HG02938 (cell line): ENCODE data around the gene CBLN3.
A peak's percentile ranks its signal among the peaks of the same experiment; 100 is the strongest.

Experiments
- ATAC-seq: cut with Tn5 transposase; IDR thresholded peaks from one replicate; pipeline ENCODE4 v1.9.1; 2021; ENCODE audit warnings: mild to moderate bottlenecking, moderate library complexity; ENCODE audit not compliant: unreplicated experiment

Gene CBLN3

GRCh38 chr14:24439830-24440605 lies 10.6 kb upstream of the CBLN3 start:
- ATAC-seq: no peak

GRCh38 chr14:24439257-24439656 lies 9.8 kb upstream of the CBLN3 start:
- no peak for ATAC-seq

GRCh38 chr14:24438223-24439097 lies 9.0 kb upstream of the CBLN3 start:
- no peak for ATAC-seq

- ATAC-seq: no peak
Observed at GRCh38 chr14:24437736-24438067, 8.2 kb upstream of the CBLN3 start.

GRCh38 chr14:24437020-24437735 lies 7.7 kb upstream of the CBLN3 start:
- ATAC-seq: no peak

- no peak for ATAC-seq
Observed at GRCh38 chr14:24436355-24437019, 7.0 kb upstream of the CBLN3 start.

- no peak for ATAC-seq
Observed at GRCh38 chr14:24435998-24436354, 6.5 kb upstream of the CBLN3 start.

- no peak for ATAC-seq
Observed at GRCh38 chr14:24435192-24435810, 5.8 kb upstream of the CBLN3 start.

GRCh38 chr14:24434676-24435075 lies 5.2 kb upstream of the CBLN3 start:
- no peak for ATAC-seq

- ATAC-seq: no peak
Observed at GRCh38 chr14:24434036-24434435, 4.6 kb upstream of the CBLN3 start.

GRCh38 chr14:24432259-24433131 lies 3.0 kb upstream of the CBLN3 start:
- ATAC-seq: no peak

- ATAC-seq: peak; percentile 43
Observed at GRCh38 chr14:24431569-24432258, 2.2 kb upstream of the CBLN3 start.

GRCh38 chr14:24430682-24431568 lies 1.5 kb upstream of the CBLN3 start:
- peak; percentile 33 for ATAC-seq

- ATAC-seq: peak; percentile 46
Observed at GRCh38 chr14:24430143-24430681, 744 bp upstream of the CBLN3 start.

- ATAC-seq: no peak
Observed at GRCh38 chr14:24428628-24429394, 657 bp downstream of the CBLN3 start.

GRCh38 chr14:24427537-24428508 lies 1.6 kb downstream of the CBLN3 start:
- no peak for ATAC-seq
